ENCODE results near the gene L3MBTL2. TPM values are rescaled to one million over a fixed set of nuclear protein-coding genes. Genes with fewer than 3 reads are reported as not detected.

The L3MBTL2 gene
- total and polyA plus RNA-seq, 9 of the 15 experiments (the other 6 are each of a cell fraction or from before 2014, with no cell fraction given) = 10.3 to 23.1 (median 18.6) TPM

GRCh38 chr22:41204992-41205900, at the start of gene L3MBTL2 (continued):
- peak; percentile 82 for TF ChIP-seq ETS1 (conservative IDR thresholded peaks at IDR 0.05; ENCODE audit: control insufficient read depth, low read depth, low read length)
- no peak for TF ChIP-seq ZSCAN32 (CRISPR knock-in tag; IDR thresholded peaks at IDR 0.05)
- TF ChIP-seq SP1 (CRISPR knock-in tag; IDR thresholded peaks at IDR 0.05) = peak; percentile 92
- no peak for TF ChIP-seq GATA2 (CRISPR knock-in tag; IDR thresholded peaks at IDR 0.05)
- no peak for TF ChIP-seq ZBTB12 (CRISPR knock-in tag; IDR thresholded peaks at IDR 0.05)
- TF ChIP-seq IRF9 (tag; IDR thresholded peaks at IDR 0.05) = no peak
- no peak for TF ChIP-seq KLF13 (tag; IDR thresholded peaks at IDR 0.05; ENCODE audit: borderline replicate concordance, low read depth)
- TF ChIP-seq CTCFL (IDR thresholded peaks at IDR 0.05; ENCODE audit: borderline replicate concordance, insufficient read depth, low read depth, low read length, poor library complexity, severe bottlenecking) = no peak
- no peak for TF ChIP-seq ILF3 (IDR thresholded peaks at IDR 0.05; ENCODE audit: borderline replicate concordance)
- 0 out of 2 replicates have a peak, but pooled peaks have one; percentile 39 for TF ChIP-seq HDAC2 (IDR thresholded peaks at IDR 0.05)
- peak; percentile 76 for TF ChIP-seq EP400 (IDR thresholded peaks at IDR 0.05)
- TF ChIP-seq BMI1 (IDR thresholded peaks at IDR 0.05; ENCODE audit: low read length) = peak; percentile 75
- TF ChIP-seq SRSF1 (IDR thresholded peaks at IDR 0.05; ENCODE audit: low read depth, low read length) = no peak
- no peak for TF ChIP-seq ZKSCAN3 (CRISPR knock-in tag; IDR thresholded peaks at IDR 0.05)
- no peak for TF ChIP-seq ZBTB5 (IDR thresholded peaks at IDR 0.05)
- no peak for TF ChIP-seq CLOCK (CRISPR knock-in tag; IDR thresholded peaks at IDR 0.05; ENCODE audit: borderline replicate concordance)

Data from K562 (cell line).